Measurements from ENCODE around the gene PPP1R26.

DNA sequence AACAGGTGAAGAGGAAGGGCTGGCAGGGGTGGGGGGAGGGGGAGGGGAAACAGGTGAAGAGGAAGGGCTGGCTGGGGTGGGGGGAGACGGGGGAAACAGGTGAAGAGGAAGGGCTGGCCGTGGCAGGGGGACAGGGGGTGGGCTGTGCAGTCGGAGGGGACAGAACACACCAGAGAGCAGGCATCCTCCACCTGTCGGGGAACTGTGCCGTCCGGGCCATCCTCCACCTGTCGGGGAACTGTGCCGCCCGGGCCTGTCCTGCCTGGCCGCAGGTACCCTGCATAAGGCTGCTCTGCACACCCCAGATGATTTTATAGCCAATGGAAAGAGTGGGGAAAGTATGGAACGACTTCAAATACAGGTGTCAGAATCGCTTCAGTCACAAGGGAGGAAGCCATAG lies 32.5 kb upstream of the PPP1R26 start:
- TF ChIP-seq, protein P1, sequence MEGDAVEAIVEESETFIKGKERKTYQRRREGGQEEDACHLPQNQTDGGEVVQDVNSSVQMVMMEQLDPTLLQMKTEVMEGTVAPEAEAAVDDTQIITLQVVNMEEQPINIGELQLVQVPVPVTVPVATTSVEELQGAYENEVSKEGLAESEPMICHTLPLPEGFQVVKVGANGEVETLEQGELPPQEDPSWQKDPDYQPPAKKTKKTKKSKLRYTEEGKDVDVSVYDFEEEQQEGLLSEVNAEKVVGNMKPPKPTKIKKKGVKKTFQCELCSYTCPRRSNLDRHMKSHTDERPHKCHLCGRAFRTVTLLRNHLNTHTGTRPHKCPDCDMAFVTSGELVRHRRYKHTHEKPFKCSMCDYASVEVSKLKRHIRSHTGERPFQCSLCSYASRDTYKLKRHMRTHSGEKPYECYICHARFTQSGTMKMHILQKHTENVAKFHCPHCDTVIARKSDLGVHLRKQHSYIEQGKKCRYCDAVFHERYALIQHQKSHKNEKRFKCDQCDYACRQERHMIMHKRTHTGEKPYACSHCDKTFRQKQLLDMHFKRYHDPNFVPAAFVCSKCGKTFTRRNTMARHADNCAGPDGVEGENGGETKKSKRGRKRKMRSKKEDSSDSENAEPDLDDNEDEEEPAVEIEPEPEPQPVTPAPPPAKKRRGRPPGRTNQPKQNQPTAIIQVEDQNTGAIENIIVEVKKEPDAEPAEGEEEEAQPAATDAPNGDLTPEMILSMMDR (IDR thresholded peaks at IDR 0.05 in 2 of 3, conservative IDR thresholded peaks at IDR 0.05 in 1 of 3; ENCODE audit: insufficient read depth in 2 of 3, low read depth in 1 of 3, low read length in 3 of 3), result no peak
- TF ChIP-seq NFRKB (IDR thresholded peaks at IDR 0.05; ENCODE audit: low read depth), result no peak
- TF ChIP-seq, protein P2, sequence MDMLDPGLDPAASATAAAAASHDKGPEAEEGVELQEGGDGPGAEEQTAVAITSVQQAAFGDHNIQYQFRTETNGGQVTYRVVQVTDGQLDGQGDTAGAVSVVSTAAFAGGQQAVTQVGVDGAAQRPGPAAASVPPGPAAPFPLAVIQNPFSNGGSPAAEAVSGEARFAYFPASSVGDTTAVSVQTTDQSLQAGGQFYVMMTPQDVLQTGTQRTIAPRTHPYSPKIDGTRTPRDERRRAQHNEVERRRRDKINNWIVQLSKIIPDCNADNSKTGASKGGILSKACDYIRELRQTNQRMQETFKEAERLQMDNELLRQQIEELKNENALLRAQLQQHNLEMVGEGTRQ (CRISPR knock-in tag; IDR thresholded peaks at IDR 0.05), result no peak
- TF ChIP-seq MXI1 (IDR thresholded peaks at IDR 0.05; ENCODE audit: low read depth, low read length), result no peak

Data from K562 (cell line).